ENCODE data around the gene P4HA1.
"Not testable (repeated sequence)": the region's sequence is repeated elsewhere in the genome, so short reads cannot be mapped to it uniquely, and the experiment has no call there.

Gene P4HA1

GRCh38 chr10:73039635-73040034 is 57.0 kb downstream of the P4HA1 start:
- DNase-seq = no peak

GRCh38 chr10:73036285-73036684 is 60.4 kb downstream of the P4HA1 start:
- not testable (repeated sequence) for DNase-seq

GRCh38 chr10:73032536-73032935 is 64.1 kb downstream of the P4HA1 start:
- DNase-seq = no peak

- not testable (repeated sequence) for DNase-seq
These were observed 70.0 kb downstream of the P4HA1 start for GRCh38 chr10:73026623-73027022.

GRCh38 chr10:73023455-73024070 is 73.1 kb downstream of the P4HA1 start:
- not testable (repeated sequence) for DNase-seq

GRCh38 chr10:73022961-73023360 is 73.7 kb downstream of the P4HA1 start:
- not testable (repeated sequence) for DNase-seq

- not testable (repeated sequence) for DNase-seq
These were observed 75.0 kb downstream of the P4HA1 start for GRCh38 chr10:73021538-73022164.

- no peak for DNase-seq
These were observed 75.6 kb downstream of the P4HA1 start for GRCh38 chr10:73021050-73021449.

GRCh38 chr10:73019100-73019499 is 77.6 kb downstream of the P4HA1 start:
- no peak for DNase-seq

GRCh38 chr10:73018632-73019031 is 78.0 kb downstream of the P4HA1 start:
- no peak for DNase-seq

- no peak for DNase-seq
These were observed 78.6 kb downstream of the P4HA1 start for GRCh38 chr10:73017955-73018480.

- DNase-seq = no peak
These were observed 80.9 kb downstream of the P4HA1 start for GRCh38 chr10:73015779-73016178.

- DNase-seq = no peak
These were observed 92.8 kb downstream of the P4HA1 start for GRCh38 chr10:73003822-73004221.

GRCh38 chr10:73000973-73001372 is 95.7 kb downstream of the P4HA1 start:
- no peak for DNase-seq

- no peak for DNase-seq
These were observed 99.6 kb downstream of the P4HA1 start for GRCh38 chr10:72997099-72997498.

- DNase-seq = not testable (repeated sequence)
These were observed 101.2 kb downstream of the P4HA1 start for GRCh38 chr10:72995459-72995858.

- not testable (repeated sequence) for DNase-seq
These were observed 106.9 kb downstream of the P4HA1 start for GRCh38 chr10:72989771-72990170.

GRCh38 chr10:72984618-72985017 is 112.0 kb downstream of the P4HA1 start:
- DNase-seq = not testable (repeated sequence)

- DNase-seq = no peak
These were observed 114.7 kb downstream of the P4HA1 start for GRCh38 chr10:72981882-72982529.

GRCh38 chr10:72981028-72981881 is 115.4 kb downstream of the P4HA1 start:
- DNase-seq = no peak

- no peak for DNase-seq
These were observed 116.3 kb downstream of the P4HA1 start for GRCh38 chr10:72980348-72980747.

GRCh38 chr10:72979709-72980108 is 117.0 kb downstream of the P4HA1 start:
- DNase-seq = no peak

GRCh38 chr10:72976886-72977285 is 119.8 kb downstream of the P4HA1 start:
- no peak for DNase-seq

Data from stimulated activated CD8-positive, alpha-beta memory T cell treated with anti-CD3 and anti-CD28 coated beads, Interleukin-4, amount 100 ng/mL, for 48 hours (primary cell).